ENCODE data around the gene ANXA4.

DNA sequence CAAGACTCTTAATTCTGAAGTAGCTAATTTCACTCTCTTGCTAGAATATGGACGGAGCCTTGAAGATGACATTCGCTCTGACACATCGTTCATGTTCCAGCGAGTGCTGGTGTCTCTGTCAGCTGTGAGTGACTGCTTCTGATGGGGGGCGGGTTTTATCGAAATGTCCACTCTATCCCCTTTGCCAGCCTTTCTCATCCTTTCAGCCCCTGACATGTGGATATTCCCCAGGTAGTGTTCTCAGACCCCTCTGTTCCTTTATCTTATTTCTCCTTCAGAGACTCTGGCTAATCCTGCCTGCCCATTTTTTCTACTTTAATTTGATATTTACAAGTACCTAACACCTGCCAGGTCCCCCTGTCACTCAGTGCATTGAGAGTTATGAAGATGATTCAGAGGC lies 68.6 kb downstream of the ANXA4 start:
- no peak for TF ChIP-seq EZH2 (IDR thresholded peaks at IDR 0.05)
- TF ChIP-seq POLR2AphosphoS5 (IDR thresholded peaks at IDR 0.05; ENCODE audit: borderline replicate concordance, low read depth, low read length): no peak
- no peak for TF ChIP-seq FOXP2 (optimal IDR thresholded peaks at IDR 0.05; ENCODE audit: control extremely low read depth, extremely low read length, insufficient read depth)

Data from SK-N-MC (cell line).